NCI-H524 treated with DMSO at 0.1 percent for 48 hours (cell line): ENCODE data around the gene MDFIC.
A peak's percentile ranks its signal among the peaks of the same experiment; 100 is the strongest.

Experiments
- DNase-seq: peaks from one replicate; lab custom pipeline; 2025; lab: John Stamatoyannopoulos, UW

The MDFIC gene

DNA sequence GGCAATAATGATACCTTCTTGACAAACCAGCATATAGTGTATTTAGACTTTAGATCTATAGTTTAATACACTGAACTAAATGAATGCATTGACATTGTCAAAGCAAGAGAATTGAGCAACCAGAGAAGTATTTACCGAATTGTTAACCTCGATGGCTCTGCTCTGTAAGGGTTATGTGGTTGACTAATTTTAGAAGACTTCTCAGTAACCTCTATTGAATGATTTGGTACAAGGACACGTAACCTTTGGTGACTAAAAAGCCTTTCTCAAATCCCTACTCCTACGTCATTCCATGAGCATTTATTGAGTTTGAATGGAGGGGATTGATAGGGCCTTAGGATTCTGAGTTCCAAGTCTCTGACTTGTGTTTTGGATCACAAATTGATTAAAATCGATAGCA is 67.6 kb downstream of the MDFIC start:
- DNase-seq = no peak

DNA sequence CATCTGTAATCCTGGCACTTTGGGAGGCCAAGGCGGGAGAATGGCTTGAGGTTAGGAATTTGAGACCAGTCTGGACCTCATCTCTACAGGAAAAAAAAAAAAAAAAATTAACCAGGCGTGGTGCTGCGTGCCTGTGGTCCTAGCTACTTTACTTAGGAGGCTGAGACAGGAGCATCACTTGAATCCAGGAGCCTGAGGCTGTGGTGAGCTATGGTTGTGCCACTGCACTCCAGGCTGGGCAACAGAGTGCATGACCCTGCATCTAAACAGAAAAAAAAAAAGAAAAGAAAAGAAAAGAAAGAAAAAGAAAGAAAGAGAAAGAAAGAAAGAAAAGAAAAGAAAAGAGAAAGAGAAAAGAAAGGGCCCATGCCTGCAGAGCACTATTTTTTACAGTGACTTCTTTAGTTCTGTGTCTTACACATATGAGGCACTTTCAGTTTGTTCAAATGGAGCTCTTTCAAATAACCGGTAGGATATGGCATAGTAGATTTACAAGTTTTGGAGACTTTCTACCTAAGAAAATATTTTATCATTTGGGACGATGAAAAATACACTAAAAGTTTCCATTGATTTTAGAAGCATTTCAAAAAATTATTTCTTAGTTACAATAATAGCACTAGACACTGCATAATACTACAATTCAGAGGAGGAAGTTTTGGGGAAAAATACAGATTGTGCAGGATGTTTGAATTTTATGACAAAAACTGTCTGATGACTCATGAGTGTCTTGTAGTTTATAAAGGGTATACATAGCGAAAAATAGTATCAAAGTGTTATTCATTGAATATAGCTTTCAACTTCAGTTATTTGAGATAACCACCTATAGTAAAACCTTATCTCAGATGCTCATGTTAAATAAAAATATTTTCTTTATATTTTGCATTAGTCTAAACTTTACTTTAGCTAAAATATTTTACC is 75.9 kb downstream of the MDFIC start:
- no peak for DNase-seq

DNA sequence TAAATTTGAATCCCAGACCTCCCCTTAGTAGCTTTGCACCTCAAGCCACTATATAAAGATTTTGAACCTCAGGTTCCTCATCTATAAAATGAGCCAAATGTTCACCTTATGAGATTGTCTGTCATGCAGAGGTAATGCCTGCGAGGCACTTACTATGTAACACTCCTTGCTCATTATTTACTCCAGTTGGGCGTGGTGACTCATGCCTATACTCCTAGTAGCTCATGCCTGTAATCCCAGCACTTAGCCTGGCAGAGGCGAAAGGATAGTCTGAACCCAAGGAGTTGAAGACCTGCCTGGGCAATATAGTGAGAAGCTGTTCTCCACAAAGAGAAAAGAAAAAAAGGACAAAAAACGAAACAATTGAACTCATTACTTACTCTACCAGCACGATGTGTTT is 82.2 kb downstream of the MDFIC start:
- no peak for DNase-seq

DNA sequence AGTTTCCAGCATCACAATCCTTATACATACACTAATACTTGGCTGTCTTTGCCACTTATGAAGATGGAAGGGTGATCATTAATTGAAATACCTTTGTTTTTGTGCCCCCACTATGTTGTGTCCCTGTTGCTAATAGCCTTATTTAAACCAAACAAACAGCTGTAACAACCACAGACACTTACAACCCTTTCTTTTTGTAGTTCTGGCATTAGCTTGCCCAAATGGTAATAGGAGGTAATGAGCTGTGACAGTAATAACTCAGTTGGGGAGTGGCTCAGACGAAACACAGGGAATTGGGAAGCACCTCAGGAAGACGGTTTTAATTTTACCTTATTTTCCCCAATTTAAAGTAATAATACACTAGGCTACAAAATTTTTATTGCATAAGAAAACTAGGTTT is 83.4 kb downstream of the MDFIC start:
- no peak for DNase-seq

DNA sequence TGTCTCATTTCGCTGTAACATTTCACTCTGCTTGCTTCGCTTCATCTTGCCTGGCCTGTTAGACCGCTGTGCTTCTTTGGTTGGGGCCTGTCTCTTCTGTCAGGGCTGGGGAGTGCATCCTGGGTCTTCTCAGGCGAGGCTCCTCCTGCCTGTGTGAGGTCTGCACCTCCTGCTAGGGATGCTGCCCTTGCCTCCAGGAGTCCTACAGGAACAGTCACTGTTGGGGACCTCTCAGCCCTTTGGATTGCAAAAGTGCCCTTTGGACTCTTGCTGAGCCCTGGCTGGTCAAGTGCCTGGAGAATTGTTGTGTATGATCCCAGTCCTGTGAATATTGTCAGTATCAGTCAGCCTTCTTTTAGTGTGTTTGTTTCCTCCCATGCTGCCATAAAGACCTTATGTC is 84.1 kb downstream of the MDFIC start:
- DNase-seq = no peak

DNA sequence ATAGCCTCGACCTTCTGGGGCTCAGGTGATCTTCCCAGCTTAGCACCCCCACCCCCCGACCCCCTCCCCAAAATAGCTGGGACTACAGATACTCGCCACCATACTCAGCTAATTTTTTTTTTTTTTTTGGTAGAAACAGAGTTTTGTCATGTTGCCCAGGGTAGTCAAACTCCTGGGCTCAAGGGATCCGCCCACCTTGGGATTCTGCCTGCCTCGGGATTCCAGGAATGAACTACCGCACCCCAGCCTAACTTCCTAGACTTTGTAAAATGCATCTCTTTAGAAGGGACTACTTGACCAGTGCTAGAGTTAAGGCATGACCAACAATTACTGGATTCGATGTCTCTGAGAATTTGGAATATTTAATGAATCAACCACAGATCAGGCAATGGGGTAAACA is 85.9 kb downstream of the MDFIC start:
- DNase-seq = no peak

DNA sequence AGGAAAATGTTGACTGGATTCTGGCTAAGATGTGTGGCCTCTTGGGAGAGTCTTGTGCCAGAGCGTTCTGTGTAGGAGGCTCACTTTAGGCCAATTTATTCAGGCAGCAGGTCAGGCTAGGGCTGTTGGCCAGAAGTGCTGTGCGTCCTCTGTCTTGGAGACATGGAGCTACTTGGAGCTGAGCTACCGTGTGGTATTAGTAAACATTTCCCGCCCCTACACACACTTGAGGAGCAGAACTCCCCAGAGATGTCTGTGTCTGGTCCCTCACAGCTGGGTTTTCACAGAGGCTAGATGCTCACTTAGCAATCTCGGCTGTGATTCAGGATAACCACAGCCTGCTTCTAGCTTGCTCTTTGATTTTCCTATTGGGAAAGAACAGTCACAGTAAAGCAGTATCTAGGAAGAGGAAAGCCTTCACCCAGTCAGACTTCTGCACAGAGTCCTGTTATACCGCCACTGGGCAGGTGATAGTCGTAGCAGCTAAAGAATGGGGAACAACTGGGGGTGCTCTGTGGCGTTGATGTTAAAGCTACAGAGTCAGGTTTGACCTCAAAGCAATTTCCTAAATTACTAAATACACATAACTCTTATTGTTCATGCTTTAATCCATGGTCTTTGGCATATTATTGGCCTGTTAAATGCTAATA is 86.7 kb downstream of the MDFIC start:
- DNase-seq = no peak

DNA sequence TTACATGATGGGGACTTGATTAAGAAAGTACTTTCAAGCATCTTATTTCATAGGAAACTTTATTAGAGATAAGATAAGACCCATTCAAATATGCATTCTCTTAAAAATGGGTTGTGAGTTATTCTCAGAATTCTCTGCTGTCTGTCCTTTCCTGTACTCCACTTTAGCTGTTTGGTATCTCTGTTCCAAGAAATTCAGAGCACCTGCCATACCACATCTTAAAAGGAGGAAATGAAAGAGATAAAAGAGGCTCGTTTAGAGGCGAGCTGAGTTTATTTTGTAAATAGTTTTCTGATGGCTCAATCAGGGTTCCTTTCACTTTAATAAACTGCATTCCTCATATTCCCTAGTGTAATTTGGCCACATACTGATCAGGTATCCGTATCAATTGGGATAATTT is 87.2 kb downstream of the MDFIC start:
- DNase-seq = no peak

DNA sequence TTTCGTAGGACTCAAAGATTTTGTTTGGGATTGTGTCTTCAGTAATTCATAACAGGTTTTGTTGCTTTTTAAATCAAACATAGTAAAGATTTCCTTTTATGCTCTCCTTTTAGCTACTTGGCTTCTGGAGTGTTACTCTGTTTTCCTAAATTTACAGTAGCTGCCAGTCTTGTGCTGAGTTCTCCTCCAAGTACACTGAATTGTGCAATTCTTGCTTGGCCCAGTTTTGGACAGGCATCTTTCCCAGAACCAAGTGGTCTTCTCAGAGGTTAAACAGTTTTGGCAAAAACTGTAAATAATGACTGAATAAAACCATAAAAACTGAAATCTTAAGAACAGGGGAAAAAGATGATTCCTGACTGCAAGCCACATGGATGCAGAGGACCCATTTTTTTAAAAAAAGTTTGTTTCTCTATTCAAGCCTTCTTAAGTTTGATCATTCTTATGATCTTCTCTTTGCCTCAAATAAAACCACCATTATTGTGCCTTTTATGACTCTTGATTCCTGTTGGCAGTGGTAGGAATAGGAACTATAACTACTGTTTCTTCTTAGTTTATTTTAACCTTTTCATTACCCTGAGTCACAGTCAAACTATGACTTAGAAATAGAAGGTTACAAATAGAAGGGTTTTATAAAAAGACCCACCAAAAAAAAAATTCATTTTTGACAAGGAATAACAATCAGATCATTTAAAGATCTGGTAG is 88.0 kb downstream of the MDFIC start:
- DNase-seq = no peak

DNA sequence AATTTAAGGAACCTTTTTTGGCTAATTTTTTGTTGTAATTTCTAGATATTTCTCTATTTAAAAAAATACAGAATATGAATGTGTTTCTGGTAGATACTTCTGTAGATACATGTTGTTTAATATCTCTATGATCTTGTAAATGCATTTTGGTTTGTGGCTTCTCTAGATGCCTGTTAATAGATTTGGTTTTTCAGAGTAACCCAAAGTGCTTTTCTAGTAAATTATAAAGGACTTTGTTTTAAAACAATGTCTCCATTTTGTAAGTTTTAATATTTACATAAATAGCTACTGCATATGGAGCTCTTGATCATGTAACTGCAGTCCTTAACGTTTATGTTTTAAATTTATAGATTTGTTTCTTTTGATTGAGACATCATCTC is 88.5 kb downstream of the MDFIC start:
- DNase-seq = no peak

DNA sequence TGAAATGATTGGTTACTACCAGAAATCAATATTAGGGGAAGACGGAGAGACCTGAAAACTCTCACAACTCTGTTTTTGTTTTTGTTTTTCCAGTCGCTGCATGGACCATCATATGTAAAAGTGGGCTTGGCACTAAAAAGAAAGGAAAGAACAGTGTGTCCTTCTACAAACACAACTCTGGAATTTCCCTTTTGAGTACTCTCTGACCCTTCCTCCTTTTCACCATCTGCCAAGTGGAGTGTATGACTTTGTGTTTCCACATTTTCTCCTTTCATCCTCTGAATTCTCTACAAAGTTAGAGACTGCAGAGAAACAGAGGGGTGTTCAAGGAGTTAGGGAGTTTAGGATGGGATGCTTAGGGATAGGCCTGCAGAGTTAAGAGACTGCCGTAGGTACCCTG is 92.0 kb downstream of the MDFIC start:
- DNase-seq = no peak

DNA sequence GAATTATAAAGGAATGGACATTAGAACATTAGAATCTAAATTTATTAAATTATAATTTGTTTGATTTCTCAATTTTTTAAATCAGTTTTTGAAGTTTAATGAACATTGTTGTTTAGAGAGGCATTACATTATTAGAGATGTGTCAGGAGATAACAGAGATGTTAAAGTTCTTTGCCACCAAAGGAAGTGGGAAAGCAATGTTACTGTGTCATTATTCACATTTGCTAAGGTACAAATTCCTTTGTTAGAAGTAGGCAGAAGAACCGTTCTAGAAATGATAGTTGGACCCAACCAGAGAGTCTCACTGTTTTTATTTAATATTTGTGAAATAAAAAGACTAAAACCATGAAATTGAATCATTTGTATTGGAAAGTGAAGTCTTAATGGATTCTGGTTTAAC is 92.9 kb downstream of the MDFIC start:
- DNase-seq = no peak

DNA sequence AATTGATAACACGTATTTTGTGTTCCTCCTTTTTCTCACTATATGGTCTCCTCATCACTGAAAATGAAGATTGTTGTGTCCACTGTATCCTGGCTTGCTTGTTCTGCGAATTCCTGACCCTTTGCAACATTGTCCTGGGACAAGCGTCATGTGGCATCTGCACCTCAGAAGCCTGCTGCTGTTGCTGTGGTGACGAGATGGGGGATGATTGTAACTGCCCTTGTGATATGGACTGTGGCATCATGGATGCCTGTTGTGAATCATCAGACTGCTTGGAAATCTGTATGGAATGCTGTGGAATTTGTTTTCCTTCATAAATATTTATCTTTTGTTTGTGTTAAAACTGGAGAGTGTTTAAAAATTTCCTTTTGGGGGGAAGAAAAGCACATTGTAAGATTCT is 93.7 kb downstream of the MDFIC start:
- no peak for DNase-seq

DNA sequence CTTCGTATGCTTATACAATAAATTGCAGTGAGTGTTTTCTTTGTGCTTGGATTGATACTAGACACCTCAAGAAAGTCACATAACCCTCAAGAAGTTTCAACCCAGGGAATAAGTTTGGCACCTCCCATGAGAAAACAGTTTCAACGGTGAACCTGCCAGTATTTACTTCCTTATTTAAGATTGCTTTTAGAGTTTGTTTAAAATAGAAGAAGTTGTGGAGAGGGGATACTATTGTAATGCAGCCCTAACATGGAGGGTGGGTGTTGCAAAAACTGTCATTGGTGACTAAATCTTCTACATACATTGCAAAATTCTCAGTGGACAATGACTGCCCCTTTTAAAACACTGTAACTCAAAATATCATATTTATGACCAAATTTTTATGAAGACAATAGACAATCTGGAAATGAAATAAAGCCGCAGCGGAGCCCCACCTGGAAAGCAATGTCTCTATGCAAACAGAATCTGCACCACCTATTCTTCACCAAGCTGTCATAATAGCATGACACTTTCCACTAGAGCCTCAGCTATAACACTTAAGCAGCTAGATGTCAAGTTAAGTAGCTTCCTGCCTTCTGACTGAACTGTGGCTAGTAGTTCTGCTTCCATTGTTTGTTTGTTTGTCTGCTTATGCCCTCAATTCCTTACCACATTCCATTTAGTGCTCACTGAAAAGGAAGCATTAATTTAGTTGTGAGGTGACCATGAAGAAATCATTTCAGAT is 98.2 kb downstream of the MDFIC start:
- no peak for DNase-seq

DNA sequence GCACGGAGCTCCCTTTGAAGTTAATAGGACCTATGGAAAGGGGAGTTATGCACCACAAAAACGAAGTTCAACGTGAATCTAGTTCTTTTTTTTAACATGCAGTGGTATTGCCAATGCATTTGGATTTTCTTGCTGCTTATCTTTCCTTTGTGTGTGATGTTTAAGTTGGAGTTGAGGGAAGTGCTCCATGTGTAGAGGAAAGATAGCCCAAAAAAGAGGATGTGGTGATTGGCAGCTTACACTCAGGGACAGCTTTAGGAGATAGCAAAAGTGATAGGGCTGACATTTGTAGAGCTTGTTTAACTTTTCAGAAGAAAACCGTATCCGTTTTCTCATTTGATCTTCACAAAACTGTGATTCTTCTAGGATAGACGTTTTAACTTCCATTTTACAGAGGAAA is 101.3 kb downstream of the MDFIC start:
- no peak for DNase-seq

DNA sequence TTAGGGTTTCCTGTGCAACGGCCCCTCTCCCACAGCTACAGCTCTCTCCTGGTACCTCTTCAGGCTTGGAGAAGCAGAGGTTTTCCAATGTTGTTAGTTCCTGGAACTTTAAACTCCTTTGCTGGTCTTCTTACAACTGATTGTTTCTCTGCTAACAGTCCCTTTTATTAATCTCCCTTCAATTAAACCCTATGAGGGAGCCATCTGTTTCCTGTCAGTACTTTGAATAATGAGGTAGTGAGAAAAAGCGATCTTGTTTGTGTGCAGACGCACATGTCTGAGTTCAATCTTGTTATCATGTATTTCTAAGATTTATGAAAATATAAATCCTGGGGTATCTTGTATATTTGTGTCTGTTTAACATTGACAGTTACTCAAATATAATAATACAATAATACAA is 102.4 kb downstream of the MDFIC start:
- peak; percentile 70 for DNase-seq

DNA sequence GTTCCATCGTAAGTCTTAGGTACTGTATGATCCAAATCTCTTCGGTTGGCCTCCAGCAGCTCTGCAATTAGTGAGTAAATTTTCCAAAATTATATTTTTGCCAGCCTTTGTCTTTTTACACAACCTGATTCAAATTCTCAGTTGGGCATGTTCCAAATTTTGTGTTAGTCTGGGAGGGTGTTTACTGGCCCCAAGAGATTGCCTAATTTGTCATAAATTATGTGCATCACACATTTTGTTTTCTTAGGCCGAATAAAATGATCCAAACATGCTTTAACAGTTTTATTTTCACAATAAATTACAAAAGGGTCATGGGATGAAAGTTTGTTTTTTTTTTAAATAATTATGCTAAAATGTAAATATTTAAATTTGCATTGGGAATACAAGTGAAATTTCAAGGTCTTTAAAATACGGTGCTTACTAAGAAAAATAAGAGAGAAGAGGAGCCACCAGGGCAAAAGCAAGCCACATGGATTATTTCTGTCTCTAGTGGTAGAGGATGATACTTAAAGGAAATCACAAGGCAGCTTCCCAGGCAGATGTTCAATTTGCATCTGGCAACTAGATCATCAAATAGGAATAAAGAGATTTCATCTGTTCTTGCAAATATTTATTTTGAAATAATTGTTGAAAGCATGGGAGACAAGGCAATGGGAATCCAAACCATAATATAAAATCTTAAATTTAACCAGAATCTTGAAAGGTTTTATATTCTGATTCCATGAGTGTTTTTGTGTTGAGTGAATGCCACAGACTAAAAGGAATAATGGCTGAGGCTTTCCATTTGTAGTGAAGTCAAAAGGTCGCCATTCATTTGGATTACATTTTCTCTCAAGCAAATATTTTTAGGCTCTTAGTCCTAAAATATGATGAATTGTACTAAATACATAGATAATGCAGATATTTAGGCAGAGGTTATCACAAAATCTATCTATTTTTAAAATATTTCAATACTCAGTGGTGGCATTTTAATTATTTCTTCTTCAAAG is 111.1 kb downstream of the MDFIC start:
- DNase-seq = no peak

DNA sequence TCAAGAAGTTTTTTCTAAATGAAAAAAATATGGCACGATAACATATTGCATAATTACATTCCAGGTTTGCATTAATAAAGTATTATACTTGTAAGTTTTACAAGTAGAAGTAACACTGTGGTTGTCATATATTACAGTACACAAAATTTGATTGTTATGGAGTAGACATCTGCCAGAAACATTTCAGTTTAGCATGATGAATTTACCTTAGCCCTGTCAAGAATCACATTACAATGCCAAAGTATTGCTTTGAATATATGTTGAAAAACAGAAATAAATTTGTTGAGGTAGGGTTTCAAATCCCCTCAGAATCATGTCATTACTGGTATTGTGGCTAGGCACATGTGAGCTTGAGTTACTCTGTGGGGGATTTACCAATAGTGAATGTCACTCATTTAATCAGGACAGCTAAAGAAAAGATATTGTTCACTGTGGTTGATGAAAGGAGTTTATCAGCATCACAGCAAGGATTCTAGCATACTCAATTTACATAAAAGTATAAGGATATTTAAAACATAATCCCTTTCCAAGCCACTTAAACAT is 112.1 kb downstream of the MDFIC start:
- DNase-seq = no peak

DNA sequence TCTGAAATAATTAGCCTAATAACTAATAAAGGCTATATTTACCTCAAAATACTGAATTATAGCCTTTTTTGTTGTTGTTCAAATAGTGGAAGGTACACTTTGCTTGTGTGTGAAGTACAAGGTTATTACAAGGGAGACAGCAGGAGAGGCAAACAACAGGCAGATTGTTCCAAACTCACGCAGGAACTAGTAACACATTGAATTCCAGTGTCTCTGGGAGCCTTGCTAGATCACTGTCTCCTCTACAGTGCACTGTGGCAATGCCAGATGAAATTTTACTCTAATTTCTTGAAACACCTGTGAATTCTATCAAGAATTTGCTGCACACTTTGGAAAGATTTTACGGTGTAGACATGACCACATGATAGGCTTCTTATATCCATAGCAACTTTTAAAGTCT is 112.6 kb downstream of the MDFIC start:
- DNase-seq = no peak

DNA sequence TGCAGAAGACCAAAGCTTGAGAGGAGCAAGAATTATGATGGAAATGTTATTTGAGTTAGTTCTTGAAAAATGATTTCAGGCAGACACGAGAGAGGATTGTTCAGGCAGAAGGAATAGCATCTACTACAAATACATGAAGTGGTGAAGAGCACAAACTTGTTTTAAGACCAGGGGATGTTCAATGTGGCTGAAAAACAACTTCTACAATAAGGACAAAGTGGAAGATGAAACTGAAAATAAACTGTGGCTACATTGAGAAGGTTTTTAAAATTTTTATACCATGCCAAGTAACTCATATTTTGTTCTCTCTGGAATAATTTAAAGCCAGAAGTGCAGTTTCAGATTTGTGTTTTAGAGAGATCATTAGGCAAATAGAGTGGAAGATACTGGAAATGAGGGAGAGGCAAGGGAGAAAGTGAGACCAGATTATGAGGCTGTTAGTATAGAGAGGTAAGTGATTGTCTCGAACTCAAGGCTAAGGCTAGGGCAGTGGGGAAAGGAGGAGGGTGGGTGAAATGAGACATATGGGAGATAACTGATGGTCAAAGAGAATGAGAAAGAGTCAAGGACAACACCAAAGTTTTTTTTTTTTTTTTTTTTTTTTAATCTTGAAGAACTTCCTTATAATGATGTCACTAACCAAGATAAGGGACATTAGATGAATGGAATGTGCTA is 115.4 kb downstream of the MDFIC start:
- no peak for DNase-seq
